ENCODE measurements around the gene PPFIA1.

The PPFIA1 gene

DNA sequence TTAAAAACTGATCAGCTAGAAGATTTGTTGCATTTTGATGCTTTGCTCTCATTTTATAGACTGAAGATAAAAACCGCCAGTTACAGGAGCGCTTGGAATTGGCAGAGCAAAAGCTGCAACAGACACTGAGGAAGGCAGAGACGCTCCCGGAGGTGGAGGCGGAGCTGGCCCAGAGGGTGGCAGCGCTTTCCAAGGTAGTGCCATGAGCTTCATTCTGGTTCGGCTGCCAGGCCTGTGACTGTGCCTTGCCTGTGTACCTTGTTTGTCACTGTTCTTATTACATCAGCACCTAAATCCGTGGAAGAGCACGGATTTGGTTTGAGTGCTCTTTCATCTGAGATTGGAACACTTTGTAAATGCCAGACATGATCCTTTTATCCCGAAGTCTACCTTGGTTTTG is 61.4 kb downstream of the PPFIA1 start:
- DNase-seq (ENCODE audit: low spot score), result no peak
- in situ Hi-C loops (cut with MboI; ENCODE audit: low sequenced_read_pairs, unreplicated experiment), result no loop called here
- no peak for TF ChIP-seq CTCF (IDR thresholded peaks at IDR 0.05; ENCODE audit: borderline replicate concordance, control extremely low read depth, extremely low read depth, insufficient read depth, missing control alignments)

DNA sequence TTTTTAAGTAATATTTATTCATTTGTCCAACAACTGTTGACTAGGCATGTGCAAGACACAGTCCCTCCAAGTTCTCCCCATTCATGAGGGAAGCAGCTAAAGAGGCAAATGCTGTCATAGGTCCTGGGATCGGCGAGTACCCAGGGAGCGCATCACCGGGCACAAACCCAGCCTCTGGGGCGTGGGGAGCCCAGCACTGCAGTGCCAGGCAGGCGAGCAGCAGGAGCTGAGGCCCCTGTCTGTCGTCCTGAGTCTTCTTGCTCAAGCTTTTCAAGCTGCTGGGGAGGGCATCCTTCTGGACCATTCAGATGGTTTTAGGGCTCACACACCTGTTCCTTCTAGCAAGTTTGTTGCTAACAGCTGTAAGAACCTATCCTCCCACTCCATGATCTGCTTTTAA is 62.1 kb downstream of the PPFIA1 start:
- TF ChIP-seq CTCF (IDR thresholded peaks at IDR 0.05; ENCODE audit: borderline replicate concordance, control extremely low read depth, extremely low read depth, insufficient read depth, missing control alignments), result no peak
- in situ Hi-C loops (cut with MboI; ENCODE audit: low sequenced_read_pairs, unreplicated experiment), result no loop called here
- no peak for DNase-seq (ENCODE audit: low spot score)

GRCh38 chr11:70333261-70333660 is 62.8 kb downstream of the PPFIA1 start:
- in situ Hi-C loops (cut with MboI; ENCODE audit: low sequenced_read_pairs, unreplicated experiment), result no loop called here
- DNase-seq (ENCODE audit: low spot score), result no peak
- no peak for TF ChIP-seq CTCF (IDR thresholded peaks at IDR 0.05; ENCODE audit: borderline replicate concordance, control extremely low read depth, extremely low read depth, insufficient read depth, missing control alignments)

DNA sequence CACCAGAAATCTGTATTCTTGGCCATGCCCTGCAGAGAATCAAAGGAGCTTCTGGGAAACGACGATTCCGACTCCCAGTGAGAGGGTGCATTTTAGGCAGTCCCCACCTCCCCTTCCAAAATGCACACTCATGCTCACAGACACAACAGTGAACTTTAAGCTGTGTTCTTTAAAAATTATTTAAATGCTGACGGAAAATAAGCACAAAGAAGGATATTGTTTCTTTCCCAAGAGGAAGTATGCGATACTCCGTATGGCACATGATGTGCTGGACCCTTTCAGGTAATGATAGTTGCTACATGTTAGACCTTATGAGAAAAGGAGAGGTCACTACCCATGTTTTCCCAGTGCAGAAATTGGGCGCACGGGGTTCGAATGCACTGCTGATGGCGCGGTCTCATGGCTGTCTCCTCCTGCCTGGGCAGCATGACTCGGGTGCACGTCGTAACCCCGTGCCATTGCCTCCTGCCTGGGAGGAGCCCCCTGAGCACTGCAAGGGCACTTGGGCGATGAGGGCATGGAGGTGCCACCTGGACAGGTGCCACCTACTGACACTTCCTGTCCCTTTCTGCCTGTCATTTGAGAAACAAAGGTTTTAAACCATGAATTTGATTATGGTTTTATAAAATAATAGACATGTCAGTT is 64.0 kb downstream of the PPFIA1 start:
- no peak for DNase-seq (ENCODE audit: low spot score)
- in situ Hi-C loops (cut with MboI; ENCODE audit: low sequenced_read_pairs, unreplicated experiment), result no loop called here
- no peak for TF ChIP-seq CTCF (IDR thresholded peaks at IDR 0.05; ENCODE audit: borderline replicate concordance, control extremely low read depth, extremely low read depth, insufficient read depth, missing control alignments)

GRCh38 chr11:70335511-70335910 is 65.0 kb downstream of the PPFIA1 start:
- DNase-seq (ENCODE audit: low spot score), result no peak
- in situ Hi-C loops (cut with MboI; ENCODE audit: low sequenced_read_pairs, unreplicated experiment), result no loop called here
- TF ChIP-seq CTCF (IDR thresholded peaks at IDR 0.05; ENCODE audit: borderline replicate concordance, control extremely low read depth, extremely low read depth, insufficient read depth, missing control alignments), result no peak

- TF ChIP-seq CTCF (IDR thresholded peaks at IDR 0.05; ENCODE audit: borderline replicate concordance, control extremely low read depth, extremely low read depth, insufficient read depth, missing control alignments), result no peak
- in situ Hi-C loops (cut with MboI; ENCODE audit: low sequenced_read_pairs, unreplicated experiment), result no loop called here
- DNase-seq (ENCODE audit: low spot score), result no peak
Observed at GRCh38 chr11:70338594-70338993, 68.1 kb downstream of the PPFIA1 start.
